K562 (cell line): ENCODE measurements around the gene NRTN. TPM values are rescaled to one million over a fixed set of nuclear protein-coding genes. Genes with fewer than 3 reads are reported as not detected.

Experiments used
- ATAC-seq: fragments of 200-7000 bp; cut with Tn5 transposase; 3 replicates; pipeline ENCODE4 v1.9.1; 2020; ENCODE audit warnings: moderate library complexity
- BruUV-seq: library from RNA; stranded (reverse); fragments of 400-500 nt; replicated peaks from 2 replicates; lab custom pipeline; 2021; lab: Mats Ljungman, UMichigan
- CTCF ChIA-PET: fragments of 300-600 bp; formaldehyde crosslinking; extraction: SDS; loops from one replicate; lab custom pipeline; 2021; ENCODE audit warnings: low intra/inter-chr PET ratio; lab: Yijun Ruan, JAX
- POLR2A ChIA-PET: fragments of 300-600, 350-650 bp; sonication (Branson Sonifier 250); formaldehyde crosslinking; extraction: SDS; loops from one replicate; lab custom pipeline; 2021; ENCODE audit warnings: antibody characterized with exemption, inconsistent platforms; lab: Yijun Ruan, JAX
- DNase-seq, 4 experiments: peaks; one replicate each; pipeline versions ENCODE4 v3.0.0 to v3.0.0-alpha.2; 2011 to 2018; ENCODE audit warnings: low spot score in 3 of 4, mixed read lengths in 3 of 4; ENCODE audit errors: extremely low read depth in 1 of 4
- FAIRE-seq: peaks from 2 replicates; lab custom pipeline; 2011; peaks lifted over from hg19 to GRCh38; lab: Jason Lieb, UNC
- H2AFZ ChIP-seq: 2 replicates; pipeline ENCODE4 v1.6.0; 2011; ENCODE audit warnings: low read depth, low read length, control low read depth, inconsistent platforms
- H3K27ac ChIP-seq: fragments of 200-600 bp; 3 replicates; pipeline ENCODE4 v1.8.0; 2011; ENCODE audit warnings: low read depth, mild to moderate bottlenecking, control low read depth, inconsistent platforms, low read length, moderate library complexity, mixed read lengths; ENCODE audit errors: extremely low read depth
- H3K27me3 ChIP-seq, 2 experiments: fragments of 300-600 bp in 1 of 2; 2 replicates in 1 of 2; 3 replicates in 1 of 2; pipeline versions ENCODE4 v1.6.0 to v1.8.0; 2011; ENCODE audit warnings: inconsistent platforms in 2 of 2, low read length in 2 of 2, mild to moderate bottlenecking in 1 of 2, mixed read lengths in 1 of 2, moderate library complexity in 1 of 2; ENCODE audit not compliant: control insufficient read depth in 2 of 2, insufficient read depth in 2 of 2
- H3K36me3 ChIP-seq: fragments of 300-600 bp; 3 replicates; pipeline ENCODE4 v1.8.0; 2011; ENCODE audit warnings: mild to moderate bottlenecking, low read length, inconsistent platforms; ENCODE audit not compliant: control insufficient read depth, insufficient read depth
- H3K4me1 ChIP-seq, 2 experiments: fragments of 200-600 bp in 1 of 2; replicated peaks in 1 of 2; 2 replicates in 1 of 2; 3 replicates in 1 of 2; pipeline versions ENCODE4 v1.5.1 to v1.8.0; 2011; ENCODE audit warnings: inconsistent platforms in 2 of 2, low read length in 2 of 2, mild to moderate bottlenecking in 1 of 2, mixed read lengths in 1 of 2, moderate library complexity in 1 of 2; ENCODE audit not compliant: control insufficient read depth in 2 of 2, insufficient read depth in 2 of 2
- H3K4me2 ChIP-seq: 2 replicates; pipeline ENCODE4 v1.6.1; 2011; ENCODE audit warnings: low read length, control low read depth, inconsistent platforms, mixed read lengths; ENCODE audit not compliant: insufficient read depth
- H3K4me3 ChIP-seq: fragments of 200-600 bp; sonication (generic), shearing (Covaris generic); 2 replicates; pipeline ENCODE4 v1.5.1; 2016; ENCODE audit warnings: control low read depth, inconsistent platforms
- H3K79me2 ChIP-seq: fragments of 200-600 bp; 3 replicates; pipeline ENCODE4 v1.8.0; 2011; ENCODE audit warnings: low read length, inconsistent platforms; ENCODE audit not compliant: control insufficient read depth, insufficient read depth
- H3K9ac ChIP-seq, 2 experiments: 2 replicates each; pipeline versions ENCODE4 v1.6.0 to v1.6.1; 2011; ENCODE audit warnings: low read depth in 2 of 2, low read length in 2 of 2, control low read depth in 1 of 2, inconsistent platforms in 1 of 2, mild to moderate bottlenecking in 1 of 2, mixed read lengths in 1 of 2; ENCODE audit not compliant: insufficient read depth in 1 of 2
- H3K9me1 ChIP-seq: one replicate; pipeline ENCODE4 v1.6.0; 2011; ENCODE audit warnings: inconsistent platforms, mild to moderate bottlenecking, low read length, moderate library complexity; ENCODE audit not compliant: control insufficient read depth, insufficient read depth
- H3K9me3 ChIP-seq: replicated peaks from 2 replicates; pipeline ENCODE4 v1.5.1; 2011; ENCODE audit warnings: low read depth, low read length, inconsistent platforms; ENCODE audit not compliant: control insufficient read depth, insufficient read depth
- H4K20me1 ChIP-seq: replicated peaks from 2 replicates; pipeline ENCODE4 v1.6.1; 2011; ENCODE audit warnings: low read length, inconsistent platforms, mixed read lengths; ENCODE audit not compliant: control insufficient read depth, insufficient read depth
- ARHGAP35 ChIP-seq: fragments of 450-650 bp; IDR thresholded peaks from 2 replicates; pipeline ENCODE4 v1.6.1; 2018; ENCODE audit not compliant: partially characterized antibody
- HMG20B ChIP-seq: fragments of 250-450 bp; sonication (Bioruptor Pico); IDR thresholded peaks from 2 replicates; pipeline ENCODE4 v1.5.0; 2021; ENCODE audit warnings: mild to moderate bottlenecking
- RBFOX2 ChIP-seq: fragments of 200-400 bp; formaldehyde crosslinking; IDR thresholded peaks from 2 replicates; pipeline ENCODE4 v1.6.1; 2017; ENCODE audit warnings: low read depth, mild to moderate bottlenecking, low read length, moderate library complexity
- WGBS: fragments of 100-300 bp; shearing (Covaris generic); methylation state at CpG from one replicate; pipeline ENCODE4 v1.1.6; 2016; ENCODE audit warnings: low coverage, mixed read lengths; ENCODE audit not compliant: insufficient coverage; ENCODE audit errors: missing lambda C conversion rate; 5-methylcytosine and 5-hydroxymethylcytosine counted together
- in situ Hi-C: fragments of 300-500 bp; cut with MboI; formaldehyde crosslinking; loops from 4 replicates; pipeline ENCODE4 v1.15.0; 2018; ENCODE audit warnings: inconsistent platforms, mixed read lengths
- intact Hi-C: fragments of 100-400 bp; cut with micrococcal nuclease; formaldehyde crosslinking; loops from 2 replicates; pipeline ENCODE4 v1.14.2; 2022
- polyA plus RNA-seq, 8 experiments: library from polyadenylated mRNA; depleted of rRNA in 4 of 8; stranded (reverse) in 5 of 8; unstranded in 3 of 8; fragments of >200 nt; fragmentation: Nextera tagmentation in 2 of 8; fragmentation: Illumina TruSeq in 1 of 8; extraction: Ambion mirVana in 2 of 8; extraction: Trizol in 1 of 8; gene quantifications; 2 replicates each; pipeline versions ENCODE4 v1.2.1 to v1.2.3, GENCODE V29; 2011 to 2014; ENCODE audit warnings: inconsistent platforms in 1 of 8, missing spikeins in 1 of 8
- total RNA-seq, 7 experiments: library from RNA; depleted of rRNA in 6 of 7; stranded (reverse); fragments of >200 nt in 6 of 7; fragmentation: Illumina TruSeq in 2 of 7; extraction: Trizol in 2 of 7; gene quantifications; 2 replicates each; pipeline versions ENCODE4 v1.2.1 to v1.2.3, GENCODE V29; 2011 to 2021; ENCODE audit warnings: low replicate concordance in 1 of 7

Gene NRTN
- total and polyA plus RNA-seq, 9 of the 15 experiments (the other 6 are each of a cell fraction or from before 2014, with no cell fraction given), result 0.62 to 8.1 (median 1.6) TPM; not detected in 2

GRCh38 chr19:5806905-5807304 lies 2.0 kb downstream of the NRTN start (continued):
- no peak for TF ChIP-seq HMG20B (CRISPR knock-in tag)
- no peak for TF ChIP-seq RBFOX2

- Histone ChIP-seq H3K9ac (no peak overlapping the region; a peak in 1 of 4 replicates), H3K27me3 (no peaks in the 10 kb centered on the region), H3K9me1 (no peaks in the 10 kb centered on the region), H3K4me3 (no peak overlapping the region), H4K20me1 (no peaks in the 10 kb centered on the region), H3K79me2 (no peaks in the 10 kb centered on the region), H3K4me2 (no peak overlapping the region), H3K4me1 (peaks cover 5 to 34% of the 10 kb centered on the region in 2 experiments), H3K36me3 (no peaks in the 10 kb centered on the region), H3K9me3 (no peaks in the 10 kb centered on the region), H2AFZ (no peak overlapping the region), H3K27ac (no peak overlapping the region)
- no peak for FAIRE-seq
- in situ Hi-C loops, result no loop called here
- ChIA-PET POLR2A (interaction anchor here (0.6 to 1.9 kb wide), 3 partner anchors 17 to 54 kb away, joined by 4 to 12 read pairs (median 5); partner anchors contain the start of gene DUS3L), CTCF (interaction anchor here (0.9 kb wide), 1 partner anchor 84 kb away, joined by 3 read pairs; no protein-coding TSS in a partner anchor)
- TF ChIP-seq ARHGAP35, result no peak
- no peak for DNase-seq
- intact Hi-C loops, result loop anchor here (10.0 kb wide), 1 partner anchor 177 kb away; no protein-coding TSS in a partner anchor
- ATAC-seq, result no peak
- no TSS peak for BruUV-seq
- WGBS, result 85% methylated on average over 14 of the region's 21 CpGs
These were observed 3.4 kb downstream of the NRTN start for GRCh38 chr19:5808120-5808816.
